HFFc6 (cell line): Measurements from ENCODE around the gene COL23A1. TPM values are rescaled to one million over a fixed set of nuclear protein-coding genes. Genes with fewer than 3 reads are reported as not detected.

Experiments used
- DNase-seq: peaks from one replicate; pipeline ENCODE4 v3.0.0-alpha.2; 2018
- H3K27ac Mint-ChIP-seq: 2 replicates; pipeline ENCODE4 v1.8.0; 2020; ENCODE audit warnings: mild to moderate bottlenecking, mixed read lengths
- H3K27me3 Mint-ChIP-seq: 2 replicates; pipeline ENCODE4 v1.8.0; 2021; ENCODE audit warnings: mild to moderate bottlenecking, moderate library complexity, mixed read lengths; ENCODE audit not compliant: insufficient read depth
- H3K36me3 Mint-ChIP-seq: 2 replicates; pipeline ENCODE4 v1.8.0; 2021; ENCODE audit warnings: low read depth, mixed read lengths
- H3K4me1 Mint-ChIP-seq: 2 replicates; pipeline ENCODE4 v1.8.0; 2020; ENCODE audit warnings: low read depth, mixed read lengths
- H3K4me3 Mint-ChIP-seq: 2 replicates; pipeline ENCODE4 v1.8.0; 2020; ENCODE audit warnings: mild to moderate bottlenecking, moderate library complexity, mixed read lengths
- H3K9me3 Mint-ChIP-seq: 2 replicates; pipeline ENCODE4 v1.8.0; 2020; ENCODE audit warnings: mild to moderate bottlenecking, mixed read lengths
- CTCF ChIP-seq: fragments of 200-600 bp; sonication (generic); IDR thresholded peaks from 2 replicates; pipeline ENCODE4 v1.5.0; 2021; ENCODE audit warnings: antibody characterized with exemption, mild to moderate bottlenecking
- total RNA-seq, 6 experiments: library from RNA; stranded (reverse); fragmentation: NEBNext Ultra II Directional; extraction: Animal tissue kit (Norgen Biotek cat#: 25700); gene quantifications; 2 replicates in 1 of 6; 3 replicates in 5 of 6; pipeline ENCODE4 v1.2.3, GENCODE V29; 2021

The COL23A1 gene
- total RNA-seq, 6 experiments from 2014 or later = not detected

- Mint-ChIP-seq H3K9me3 (no peaks in the 10 kb centered on the region), H3K4me3 (no peak overlapping the region), H3K36me3 (peaks cover 35% of the 10 kb centered on the region), H3K4me1 (no peaks in the 10 kb centered on the region), H3K27ac (peak overlapping the region; percentile 2; the same call in 1 of the 2 replicates), H3K27me3 (peaks cover 2% of the 10 kb centered on the region; the same call in 1 of the 2 replicates)
- TF ChIP-seq CTCF = no peak
- DNase-seq = no peak
Observed at GRCh38 chr5:178221282-178221681, 368.9 kb downstream of the COL23A1 start.

- H3K4me3 Mint-ChIP-seq = no peak overlapping the region
- peaks cover 34% of the 10 kb centered on the region for H3K36me3 Mint-ChIP-seq
- TF ChIP-seq CTCF = no peak
- peak overlapping the region; percentile 21; the same call in 1 of the 2 replicates for H3K27ac Mint-ChIP-seq
- peaks cover 3% of the 10 kb centered on the region for H3K27me3 Mint-ChIP-seq
- H3K4me1 Mint-ChIP-seq = no peaks in the 10 kb centered on the region
- no peak for DNase-seq
- no peaks in the 10 kb centered on the region for H3K9me3 Mint-ChIP-seq
Observed at GRCh38 chr5:178218827-178219226, 371.4 kb downstream of the COL23A1 start.

- TF ChIP-seq CTCF = no peak
- no peak for DNase-seq
- peak overlapping the region; percentile 21; the same call in 1 of the 2 replicates for H3K27ac Mint-ChIP-seq
- peaks cover 4% of the 10 kb centered on the region for H3K27me3 Mint-ChIP-seq
- H3K4me1 Mint-ChIP-seq = no peaks in the 10 kb centered on the region
- H3K36me3 Mint-ChIP-seq = peaks cover 38% of the 10 kb centered on the region
- no peak overlapping the region for H3K4me3 Mint-ChIP-seq
- H3K9me3 Mint-ChIP-seq = no peaks in the 10 kb centered on the region
Observed at GRCh38 chr5:178218237-178218776, 371.9 kb downstream of the COL23A1 start.

GRCh38 chr5:178216779-178217178 is 373.4 kb downstream of the COL23A1 start:
- Mint-ChIP-seq H3K36me3 (peaks cover 35% of the 10 kb centered on the region), H3K4me3 (no peak overlapping the region), H3K9me3 (no peaks in the 10 kb centered on the region), H3K4me1 (no peaks in the 10 kb centered on the region), H3K27me3 (peaks cover 4% of the 10 kb centered on the region), H3K27ac (no peak overlapping the region)
- no peak for DNase-seq
- no peak for TF ChIP-seq CTCF

- Mint-ChIP-seq H3K27me3 (peaks cover 6% of the 10 kb centered on the region), H3K4me3 (no peak overlapping the region), H3K27ac (no peak overlapping the region), H3K36me3 (peaks cover 35% of the 10 kb centered on the region), H3K4me1 (no peaks in the 10 kb centered on the region), H3K9me3 (no peaks in the 10 kb centered on the region)
- no peak for DNase-seq
- TF ChIP-seq CTCF = no peak
Observed at GRCh38 chr5:178216088-178216534, 374.1 kb downstream of the COL23A1 start.
